Spleen (tissue), 7 donors: Measurements from ENCODE around the gene CCL8.

ENCODE experiments used
- POLR2AphosphoS5 ChIP-seq, 3 donors: sonication (generic); formaldehyde crosslinking; IDR thresholded peaks; one replicate each; pipeline ENCODE4 v1.5.1; 2017; ENCODE audit warnings: antibody characterized with exemption in 3 of 3
- TF ChIP-seq, protein P1 (sequence below), 11 experiments: fragments of 200-600 bp in 7 of 11; fragments of 450-650 bp in 4 of 11; sonication (generic) in 4 of 11; IDR thresholded peaks in 8 of 11; conservative IDR thresholded peaks in 3 of 11; 1 replicate in 7 of 11; 2 replicates in 4 of 11; pipeline versions ENCODE4 v1.4.0 to v1.8.0; 2016 to 2021; ENCODE audit warnings: antibody characterized with exemption in 11 of 11, inconsistent platforms in 4 of 11, mild to moderate bottlenecking in 1 of 11
- donor health status: DM: no; HTN: no; CAD: no; lungs with moderate emphysema.
- donor health status: DM: no; HTN: no; CAD: no.
- donor health status: DM: no; HTN: no; CAD: no.

- TF ChIP-seq, protein P1, sequence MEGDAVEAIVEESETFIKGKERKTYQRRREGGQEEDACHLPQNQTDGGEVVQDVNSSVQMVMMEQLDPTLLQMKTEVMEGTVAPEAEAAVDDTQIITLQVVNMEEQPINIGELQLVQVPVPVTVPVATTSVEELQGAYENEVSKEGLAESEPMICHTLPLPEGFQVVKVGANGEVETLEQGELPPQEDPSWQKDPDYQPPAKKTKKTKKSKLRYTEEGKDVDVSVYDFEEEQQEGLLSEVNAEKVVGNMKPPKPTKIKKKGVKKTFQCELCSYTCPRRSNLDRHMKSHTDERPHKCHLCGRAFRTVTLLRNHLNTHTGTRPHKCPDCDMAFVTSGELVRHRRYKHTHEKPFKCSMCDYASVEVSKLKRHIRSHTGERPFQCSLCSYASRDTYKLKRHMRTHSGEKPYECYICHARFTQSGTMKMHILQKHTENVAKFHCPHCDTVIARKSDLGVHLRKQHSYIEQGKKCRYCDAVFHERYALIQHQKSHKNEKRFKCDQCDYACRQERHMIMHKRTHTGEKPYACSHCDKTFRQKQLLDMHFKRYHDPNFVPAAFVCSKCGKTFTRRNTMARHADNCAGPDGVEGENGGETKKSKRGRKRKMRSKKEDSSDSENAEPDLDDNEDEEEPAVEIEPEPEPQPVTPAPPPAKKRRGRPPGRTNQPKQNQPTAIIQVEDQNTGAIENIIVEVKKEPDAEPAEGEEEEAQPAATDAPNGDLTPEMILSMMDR (IDR thresholded peaks at IDR 0.05 in 8 of 11, conservative IDR thresholded peaks at IDR 0.05 in 3 of 11) = no peak
- no peak for TF ChIP-seq POLR2AphosphoS5 (IDR thresholded peaks at IDR 0.05)
Measured at GRCh38 chr17:34305061-34305460, 14.2 kb upstream of the CCL8 start.
